ENCODE data around the gene TEP1.

The TEP1 gene

DNA sequence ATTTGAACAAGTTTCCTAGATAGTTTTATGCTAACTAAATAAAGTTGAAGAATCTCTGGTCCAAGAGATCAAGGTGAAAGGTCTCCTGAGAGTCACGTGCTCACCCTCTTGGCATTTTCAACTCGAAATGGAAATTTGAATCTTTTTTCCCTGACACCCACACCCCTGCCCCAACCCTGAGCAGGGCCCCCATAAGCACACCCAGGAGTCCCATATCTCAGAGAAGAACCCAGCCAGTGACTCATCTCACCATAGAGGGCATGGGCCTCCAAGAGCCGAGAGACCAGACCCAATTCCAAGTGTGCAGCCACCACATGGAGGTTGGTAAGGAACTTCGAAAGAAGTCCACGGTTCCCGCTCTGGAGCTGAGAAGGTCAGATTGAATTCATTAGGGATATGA lies 32.6 kb downstream of the TEP1 start:
- H3K4me3 ChIP-seq (ENCODE audit: low read length) = no peak overlapping the region
- H4K20me1 ChIP-seq (ENCODE audit: insufficient read depth, low read length) = no peaks in the 10 kb centered on the region
- H3K79me2 ChIP-seq (ENCODE audit: low read length) = no peaks in the 10 kb centered on the region
- H3K9ac ChIP-seq (ENCODE audit: low read length) = no peak overlapping the region
- TF ChIP-seq, protein P1, sequence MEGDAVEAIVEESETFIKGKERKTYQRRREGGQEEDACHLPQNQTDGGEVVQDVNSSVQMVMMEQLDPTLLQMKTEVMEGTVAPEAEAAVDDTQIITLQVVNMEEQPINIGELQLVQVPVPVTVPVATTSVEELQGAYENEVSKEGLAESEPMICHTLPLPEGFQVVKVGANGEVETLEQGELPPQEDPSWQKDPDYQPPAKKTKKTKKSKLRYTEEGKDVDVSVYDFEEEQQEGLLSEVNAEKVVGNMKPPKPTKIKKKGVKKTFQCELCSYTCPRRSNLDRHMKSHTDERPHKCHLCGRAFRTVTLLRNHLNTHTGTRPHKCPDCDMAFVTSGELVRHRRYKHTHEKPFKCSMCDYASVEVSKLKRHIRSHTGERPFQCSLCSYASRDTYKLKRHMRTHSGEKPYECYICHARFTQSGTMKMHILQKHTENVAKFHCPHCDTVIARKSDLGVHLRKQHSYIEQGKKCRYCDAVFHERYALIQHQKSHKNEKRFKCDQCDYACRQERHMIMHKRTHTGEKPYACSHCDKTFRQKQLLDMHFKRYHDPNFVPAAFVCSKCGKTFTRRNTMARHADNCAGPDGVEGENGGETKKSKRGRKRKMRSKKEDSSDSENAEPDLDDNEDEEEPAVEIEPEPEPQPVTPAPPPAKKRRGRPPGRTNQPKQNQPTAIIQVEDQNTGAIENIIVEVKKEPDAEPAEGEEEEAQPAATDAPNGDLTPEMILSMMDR (IDR thresholded peaks at IDR 0.05; ENCODE audit: low read depth, low read length) = no peak
- no peak for TF ChIP-seq EZH2phosphoT487 (IDR thresholded peaks at IDR 0.05; ENCODE audit: low read depth)
- H3K4me2 ChIP-seq (ENCODE audit: low read length) = no peak overlapping the region
- no peaks in the 10 kb centered on the region for H3K27me3 ChIP-seq (ENCODE audit: low read depth, low read length)
- no peaks in the 10 kb centered on the region for H3K9me3 ChIP-seq (ENCODE audit: insufficient read depth, low read length)
- no peak overlapping the region for H3K27ac ChIP-seq (ENCODE audit: low read length)
- no peak overlapping the region for H2AFZ ChIP-seq (ENCODE audit: low read depth, low read length)
- no peaks in the 10 kb centered on the region for H3K4me1 ChIP-seq (ENCODE audit: low read length)
- H3K36me3 ChIP-seq (replicated peaks; ENCODE audit: low read depth, low read length) = peaks cover 71% of the 10 kb centered on the region

DNA sequence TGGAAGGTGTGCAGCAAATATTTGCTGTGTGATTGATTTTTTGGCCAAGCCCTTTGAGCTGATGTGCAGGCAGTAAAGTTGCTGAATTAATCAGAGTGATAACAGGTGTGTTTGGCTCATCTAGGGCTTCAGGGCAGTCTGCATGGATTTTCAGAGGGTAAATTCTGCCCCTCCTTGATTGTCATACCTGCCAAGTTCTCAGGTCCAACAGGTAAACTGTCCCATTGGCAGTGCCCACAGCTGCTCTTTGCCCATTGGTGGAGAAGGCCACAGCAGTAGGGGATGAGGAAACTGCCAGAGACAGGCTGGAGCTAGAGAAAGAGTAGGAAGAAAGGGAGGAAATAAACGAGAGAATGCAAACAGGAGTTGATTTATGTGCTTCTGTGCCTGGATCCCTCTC lies 33.6 kb downstream of the TEP1 start:
- peaks cover 72% of the 10 kb centered on the region for H3K36me3 ChIP-seq (replicated peaks; ENCODE audit: low read depth, low read length)
- H3K79me2 ChIP-seq (ENCODE audit: low read length) = no peaks in the 10 kb centered on the region
- no peaks in the 10 kb centered on the region for H3K4me1 ChIP-seq (ENCODE audit: low read length)

DNA sequence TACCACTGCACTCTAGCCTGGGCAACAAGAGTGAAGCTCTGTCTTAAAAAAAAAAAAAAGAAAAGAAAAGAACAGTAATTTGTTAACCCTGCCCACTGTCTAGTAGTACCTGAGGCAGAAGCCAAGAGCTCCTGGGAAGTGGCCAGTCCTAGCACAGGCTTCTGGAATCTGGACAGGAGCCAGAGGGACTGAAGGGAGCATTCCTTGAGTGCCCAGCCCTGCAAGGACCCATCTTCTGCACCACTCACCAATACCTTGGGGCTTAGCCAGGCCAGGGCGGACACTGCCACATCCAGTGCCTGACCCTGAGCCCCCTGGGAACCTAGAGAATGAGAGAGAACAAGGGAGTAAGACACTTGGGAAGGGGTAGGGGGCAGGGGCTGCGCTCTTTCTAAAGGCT lies 36.1 kb downstream of the TEP1 start:
- no peaks in the 10 kb centered on the region for H4K20me1 ChIP-seq (ENCODE audit: insufficient read depth, low read length)
- H2AFZ ChIP-seq (ENCODE audit: low read depth, low read length) = no peak overlapping the region
- H3K4me1 ChIP-seq (ENCODE audit: low read length) = no peaks in the 10 kb centered on the region
- no peak overlapping the region for H3K4me2 ChIP-seq (ENCODE audit: low read length)
- TF ChIP-seq, protein P1 (IDR thresholded peaks at IDR 0.05; ENCODE audit: low read depth, low read length) = no peak
- TF ChIP-seq EZH2phosphoT487 (IDR thresholded peaks at IDR 0.05; ENCODE audit: low read depth) = no peak
- H3K9ac ChIP-seq (ENCODE audit: low read length) = no peak overlapping the region
- H3K27me3 ChIP-seq (ENCODE audit: low read depth, low read length) = no peaks in the 10 kb centered on the region
- no peak overlapping the region for H3K4me3 ChIP-seq (ENCODE audit: low read length)
- no peaks in the 10 kb centered on the region for H3K9me3 ChIP-seq (ENCODE audit: insufficient read depth, low read length)
- H3K79me2 ChIP-seq (ENCODE audit: low read length) = no peaks in the 10 kb centered on the region
- H3K27ac ChIP-seq (ENCODE audit: low read length) = no peak overlapping the region
- H3K36me3 ChIP-seq (replicated peaks; ENCODE audit: low read depth, low read length) = peaks cover 72% of the 10 kb centered on the region

More for the DNA sequence above, 33.6 kb downstream of the TEP1 start:
- no peaks in the 10 kb centered on the region for H3K9me3 ChIP-seq (ENCODE audit: insufficient read depth, low read length)
- TF ChIP-seq, protein P1 (IDR thresholded peaks at IDR 0.05; ENCODE audit: low read depth, low read length) = no peak
- TF ChIP-seq EZH2phosphoT487 (IDR thresholded peaks at IDR 0.05; ENCODE audit: low read depth) = no peak
- H3K9ac ChIP-seq (ENCODE audit: low read length) = no peak overlapping the region
- H3K4me3 ChIP-seq (ENCODE audit: low read length) = no peak overlapping the region
- H3K27me3 ChIP-seq (ENCODE audit: low read depth, low read length) = no peaks in the 10 kb centered on the region
- no peak overlapping the region for H3K4me2 ChIP-seq (ENCODE audit: low read length)
- no peak overlapping the region for H2AFZ ChIP-seq (ENCODE audit: low read depth, low read length)
- H4K20me1 ChIP-seq (ENCODE audit: insufficient read depth, low read length) = no peaks in the 10 kb centered on the region
- no peak overlapping the region for H3K27ac ChIP-seq (ENCODE audit: low read length)

DNA sequence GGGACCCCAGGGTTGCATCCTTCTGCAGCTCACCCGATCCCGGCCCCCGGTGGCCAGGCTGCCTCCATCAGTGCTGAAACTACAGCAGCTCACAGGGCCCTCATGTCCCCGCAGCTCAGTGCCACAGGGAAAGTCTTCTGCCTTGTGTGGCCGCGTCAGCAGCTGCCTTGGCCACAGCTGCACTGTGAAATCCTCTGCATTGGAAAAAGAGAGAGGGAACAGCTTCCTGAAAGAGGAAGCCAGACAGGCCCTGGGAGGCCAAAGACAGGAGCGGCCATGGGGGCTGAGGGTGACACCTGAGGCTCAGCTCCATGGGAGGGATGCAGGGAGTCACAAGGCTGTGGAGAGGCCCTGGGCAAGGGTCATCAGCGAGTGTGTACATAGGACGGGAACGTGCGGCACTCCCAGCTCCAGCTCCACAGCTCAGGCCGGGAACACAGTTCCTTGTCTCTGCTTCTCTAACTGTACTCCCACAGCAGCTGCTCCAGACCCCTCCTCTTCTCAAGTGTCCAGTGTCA lies 37.2 kb downstream of the TEP1 start:
- Histone ChIP-seq H3K4me3 (ENCODE audit: low read length) (no peak overlapping the region), H3K9me3 (ENCODE audit: insufficient read depth, low read length) (no peaks in the 10 kb centered on the region), H3K27me3 (ENCODE audit: low read depth, low read length) (no peaks in the 10 kb centered on the region), H3K27ac (ENCODE audit: low read length) (no peak overlapping the region), H3K4me2 (ENCODE audit: low read length) (no peak overlapping the region), H3K36me3 (replicated peaks; ENCODE audit: low read depth, low read length) (peaks cover 74% of the 10 kb centered on the region), H4K20me1 (ENCODE audit: insufficient read depth, low read length) (no peaks in the 10 kb centered on the region), H3K9ac (ENCODE audit: low read length) (no peak overlapping the region), H3K79me2 (ENCODE audit: low read length) (no peaks in the 10 kb centered on the region), H3K4me1 (ENCODE audit: low read length) (no peaks in the 10 kb centered on the region), H2AFZ (ENCODE audit: low read depth, low read length) (no peak overlapping the region)
- TF ChIP-seq, protein P1 (IDR thresholded peaks at IDR 0.05; ENCODE audit: low read depth, low read length) = no peak
- TF ChIP-seq EZH2phosphoT487 (IDR thresholded peaks at IDR 0.05; ENCODE audit: low read depth) = no peak

Measured in OCI-LY3 (cell line).